Osteoblast (primary cell): Measurements from ENCODE around the gene CYP19A1. TPM values are rescaled to one million over a fixed set of nuclear protein-coding genes. Genes with fewer than 3 reads are reported as not detected.

Source experiments
- DNase-seq: peaks from one replicate; pipeline ENCODE4 v3.0.0; 2011; ENCODE audit warnings: low spot score, mixed read lengths; ENCODE audit not compliant: insufficient read length; ENCODE audit errors: missing footprints
- H2AFZ ChIP-seq: 2 replicates; pipeline ENCODE4 v1.6.0; 2011; ENCODE audit warnings: mild to moderate bottlenecking, low read length
- H3K27ac ChIP-seq: 2 replicates; pipeline ENCODE4 v1.5.1; 2011; ENCODE audit warnings: mild to moderate bottlenecking, low read depth, low read length, moderate library complexity
- H3K27me3 ChIP-seq: 2 replicates; pipeline ENCODE4 v1.6.0; 2012; ENCODE audit warnings: mild to moderate bottlenecking, control low read depth, inconsistent platforms, low read length, moderate library complexity; ENCODE audit not compliant: insufficient read depth
- H3K36me3 ChIP-seq: 2 replicates; pipeline ENCODE4 v1.5.1; 2011; ENCODE audit warnings: mild to moderate bottlenecking, low read length, control low read depth, moderate library complexity; ENCODE audit not compliant: insufficient read depth
- H3K4me1 ChIP-seq: 2 replicates; pipeline ENCODE4 v1.5.1; 2011; ENCODE audit warnings: mild to moderate bottlenecking, low read length, control low read depth, moderate library complexity; ENCODE audit not compliant: insufficient read depth
- H3K4me2 ChIP-seq: 2 replicates; pipeline ENCODE4 v1.6.0; 2011; ENCODE audit warnings: mild to moderate bottlenecking, low read length; ENCODE audit not compliant: insufficient read depth
- H3K4me3 ChIP-seq: fragments of 200-600 bp; sonication (generic); 3 replicates; pipeline ENCODE4 v1.5.1; 2012; ENCODE audit warnings: mild to moderate bottlenecking, low read length, inconsistent platforms; ENCODE audit not compliant: insufficient read depth
- H3K79me2 ChIP-seq: 2 replicates; pipeline ENCODE4 v1.6.0; 2012; ENCODE audit warnings: mild to moderate bottlenecking, low read length, control low read depth, inconsistent platforms; ENCODE audit not compliant: insufficient read depth
- H3K9me3 ChIP-seq: 2 replicates; pipeline ENCODE4 v1.5.1; 2011; ENCODE audit warnings: low read depth, low read length, control low read depth
- H4K20me1 ChIP-seq: 2 replicates; pipeline ENCODE4 v1.6.0; 2012; ENCODE audit warnings: mild to moderate bottlenecking, low read length, control low read depth; ENCODE audit not compliant: insufficient read depth
- CTCF ChIP-seq: IDR thresholded peaks from 2 replicates; pipeline ENCODE4 v1.5.1; 2011; ENCODE audit warnings: mild to moderate bottlenecking, low read depth, low read length, moderate library complexity; ENCODE audit errors: extremely low read depth
- total RNA-seq: library from RNA; depleted of rRNA; stranded (reverse); fragments of >200 nt; gene quantifications from 2 replicates; pipeline ENCODE4 v1.2.3, GENCODE V29; 2012

Gene CYP19A1
- total RNA-seq, 1 donor: 2.2 TPM

- no peak overlapping the region for H3K27ac ChIP-seq
- H4K20me1 ChIP-seq: no peaks in the 10 kb centered on the region
- no peaks in the 10 kb centered on the region for H3K27me3 ChIP-seq
- peaks cover 11% of the 10 kb centered on the region for H3K4me1 ChIP-seq
- no peaks in the 10 kb centered on the region for H3K36me3 ChIP-seq
- no peaks in the 10 kb centered on the region for H3K9me3 ChIP-seq
- no peak overlapping the region for H3K4me3 ChIP-seq
- no peak overlapping the region for H3K4me2 ChIP-seq
- no peak for DNase-seq
- no peak overlapping the region for H2AFZ ChIP-seq
- no peak for TF ChIP-seq CTCF
- no peaks in the 10 kb centered on the region for H3K79me2 ChIP-seq
These were observed 82.9 kb downstream of the CYP19A1 start for GRCh38 chr15:51255533-51255932.

GRCh38 chr15:51253366-51253765 is 85.0 kb downstream of the CYP19A1 start:
- Histone ChIP-seq H3K27me3 (no peaks in the 10 kb centered on the region), H3K27ac (no peak overlapping the region), H3K4me1 (peaks cover 5% of the 10 kb centered on the region), H3K4me3 (no peak overlapping the region), H2AFZ (no peak overlapping the region), H4K20me1 (no peaks in the 10 kb centered on the region), H3K36me3 (no peaks in the 10 kb centered on the region), H3K79me2 (no peaks in the 10 kb centered on the region), H3K9me3 (no peaks in the 10 kb centered on the region), H3K4me2 (no peak overlapping the region)
- no peak for DNase-seq
- no peak for TF ChIP-seq CTCF

- Histone ChIP-seq H3K9me3 (no peaks in the 10 kb centered on the region), H3K4me2 (no peak overlapping the region), H3K27me3 (no peaks in the 10 kb centered on the region), H3K36me3 (no peaks in the 10 kb centered on the region), H3K27ac (no peak overlapping the region), H3K4me1 (peaks cover 5% of the 10 kb centered on the region), H2AFZ (no peak overlapping the region), H3K4me3 (no peak overlapping the region), H3K79me2 (no peaks in the 10 kb centered on the region), H4K20me1 (no peaks in the 10 kb centered on the region)
- no peak for DNase-seq
- no peak for TF ChIP-seq CTCF
These were observed 85.7 kb downstream of the CYP19A1 start for GRCh38 chr15:51252671-51253070.

GRCh38 chr15:51251556-51251955 is 86.8 kb downstream of the CYP19A1 start:
- DNase-seq: no peak

More at GRCh38 chr15:51251556-51251955, 86.8 kb downstream of the CYP19A1 start:
- TF ChIP-seq CTCF: no peak
- Histone ChIP-seq H3K4me2 (no peak overlapping the region), H3K9me3 (no peaks in the 10 kb centered on the region), H3K4me3 (no peak overlapping the region), H3K27ac (no peak overlapping the region), H4K20me1 (no peaks in the 10 kb centered on the region), H2AFZ (no peak overlapping the region), H3K4me1 (peaks cover 5% of the 10 kb centered on the region), H3K36me3 (no peaks in the 10 kb centered on the region), H3K79me2 (no peaks in the 10 kb centered on the region), H3K27me3 (no peaks in the 10 kb centered on the region)
